SW 1271 (cell line): ENCODE measurements around the gene RAPGEF1.

Source experiments
- DNase-seq, 2 experiments: peaks; one replicate each; lab custom pipeline; 2025; lab: John Stamatoyannopoulos, UW

RAPGEF1 gene

DNA sequence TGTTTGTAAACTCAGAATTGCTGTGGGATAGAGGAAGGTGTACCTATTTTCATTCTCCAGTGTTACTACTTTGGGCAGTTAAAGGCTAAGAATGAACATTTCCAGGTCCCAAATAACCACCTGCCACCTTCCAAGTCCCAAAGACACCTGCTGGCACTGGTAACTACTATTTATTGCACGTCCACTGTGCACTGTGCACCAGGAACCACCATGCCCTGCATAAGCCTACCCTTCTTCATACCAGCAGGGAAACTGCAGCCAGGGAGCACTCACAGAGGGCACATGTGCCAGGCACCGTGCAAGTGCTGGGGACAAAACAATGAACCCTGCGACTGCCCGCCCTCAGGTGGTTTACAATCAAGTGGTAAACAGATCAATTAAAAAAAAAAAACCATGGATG lies 34.9 kb downstream of the RAPGEF1 start:
- no peak for DNase-seq

- no peak for DNase-seq
Measured at GRCh38 chr9:131704141-131704983, 35.5 kb downstream of the RAPGEF1 start.

DNA sequence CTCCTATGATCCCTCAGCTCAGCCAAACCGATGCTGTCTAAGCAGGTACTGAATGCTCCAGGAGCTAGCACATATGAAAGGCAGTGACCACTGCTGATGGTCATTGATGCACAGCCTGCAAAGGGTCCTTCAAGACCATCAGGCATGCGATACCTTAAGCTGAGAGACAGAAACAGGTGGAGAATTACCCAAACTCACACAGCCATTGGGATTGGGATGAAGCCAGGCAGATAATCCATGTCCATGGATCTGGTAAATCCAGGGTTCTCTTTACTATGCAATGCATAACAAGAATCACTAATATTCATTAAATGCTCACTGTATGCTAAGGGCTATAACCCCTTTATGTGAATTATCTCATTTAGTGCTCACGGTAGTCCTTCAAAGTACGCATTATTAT lies 36.2 kb downstream of the RAPGEF1 start:
- DNase-seq: no peak

DNA sequence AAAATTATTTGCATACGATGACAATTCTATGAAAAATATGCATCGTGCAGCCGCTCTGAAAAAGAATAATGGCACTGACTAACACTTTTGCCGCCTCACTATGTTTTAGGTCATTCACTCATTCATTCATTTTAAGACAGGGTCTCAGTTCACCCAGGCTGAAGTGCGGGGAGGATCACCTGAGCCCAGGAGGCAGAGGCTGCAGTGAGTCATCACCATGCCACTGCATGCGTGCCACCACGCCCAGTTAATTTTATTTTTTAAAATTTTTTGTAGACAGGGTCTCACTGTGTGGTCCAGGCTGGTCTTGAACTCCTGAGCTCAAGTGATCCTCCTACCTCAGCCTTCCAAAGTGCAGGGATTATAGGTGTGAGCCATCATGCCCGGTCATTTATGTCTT lies 37.0 kb downstream of the RAPGEF1 start:
- DNase-seq: no peak

- no peak for DNase-seq
Measured at GRCh38 chr9:131701789-131702337, 38.0 kb downstream of the RAPGEF1 start.

GRCh38 chr9:131701436-131701781 lies 38.5 kb downstream of the RAPGEF1 start:
- no peak for DNase-seq

- DNase-seq: no peak
Measured at GRCh38 chr9:131700765-131701435, 39.0 kb downstream of the RAPGEF1 start.

DNA sequence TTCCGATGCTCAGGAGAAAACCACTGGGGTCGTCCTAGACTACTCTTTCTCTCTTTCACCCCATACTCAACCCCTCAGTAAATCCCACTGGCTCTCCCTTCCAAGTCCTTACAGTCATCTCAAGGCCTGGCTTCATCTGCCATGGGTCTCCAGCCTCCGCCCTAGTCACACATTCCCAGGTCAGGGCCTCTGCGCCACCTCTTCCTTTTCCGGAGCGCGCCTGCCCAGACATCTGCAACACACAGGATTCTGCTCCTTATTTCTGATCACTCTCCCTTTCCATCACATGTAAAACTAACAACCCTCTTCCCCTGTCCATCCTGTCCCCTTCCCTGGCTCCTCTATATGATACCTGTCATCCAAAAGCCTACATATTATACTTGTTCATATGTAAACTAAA lies 39.8 kb downstream of the RAPGEF1 start:
- no peak for DNase-seq

DNA sequence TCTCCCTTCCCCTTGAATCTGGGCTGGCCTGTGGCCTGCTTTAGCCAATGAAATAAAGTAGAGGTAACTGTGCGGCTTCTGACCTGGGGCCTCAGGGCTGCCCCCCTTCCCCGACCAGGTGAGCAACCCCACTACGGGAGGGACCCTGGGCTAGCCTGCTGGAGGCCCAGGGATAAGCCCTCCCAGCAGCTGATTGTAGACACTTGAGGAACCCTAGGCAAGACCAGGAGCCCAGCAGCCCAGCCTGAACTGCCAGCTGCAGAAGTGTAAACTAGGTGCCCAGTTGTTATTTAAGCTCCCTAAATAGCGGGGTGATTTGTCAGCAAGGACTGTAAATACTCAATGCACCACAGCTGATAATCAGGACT lies 41.3 kb downstream of the RAPGEF1 start:
- DNase-seq: no peak

GRCh38 chr9:131697908-131698617 lies 41.8 kb downstream of the RAPGEF1 start:
- no peak for DNase-seq

GRCh38 chr9:131697097-131697496 lies 42.8 kb downstream of the RAPGEF1 start:
- no peak for DNase-seq

DNA sequence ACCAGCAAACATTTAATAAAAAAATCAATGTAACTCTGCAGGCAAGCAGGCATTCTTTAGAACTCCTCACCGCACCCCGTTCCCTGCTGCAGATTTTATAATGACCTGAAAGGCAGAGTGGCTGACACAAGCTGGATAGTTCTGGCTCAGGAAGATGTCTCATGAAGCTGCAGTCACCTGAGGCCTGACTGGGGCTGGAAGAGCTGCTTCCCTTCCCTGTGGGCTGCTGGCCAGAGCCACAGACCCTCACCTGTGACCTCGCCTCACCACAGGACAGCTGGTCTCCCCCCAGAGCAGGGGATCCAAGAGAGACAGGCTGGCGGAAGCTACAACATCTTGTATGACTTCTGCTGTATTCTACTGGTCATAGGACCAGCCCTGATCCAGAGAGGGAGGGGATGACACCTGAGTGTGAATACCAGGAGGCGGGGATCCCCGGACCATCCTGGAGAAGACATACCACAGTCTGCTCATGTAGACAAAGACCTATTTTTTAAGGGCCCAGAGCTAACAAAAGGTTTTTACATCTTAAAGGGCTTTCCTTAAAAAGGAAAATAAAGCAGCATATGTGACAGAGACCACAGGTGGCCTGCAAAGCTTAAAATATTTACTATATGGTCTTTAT lies 43.9 kb downstream of the RAPGEF1 start:
- no peak for DNase-seq

DNA sequence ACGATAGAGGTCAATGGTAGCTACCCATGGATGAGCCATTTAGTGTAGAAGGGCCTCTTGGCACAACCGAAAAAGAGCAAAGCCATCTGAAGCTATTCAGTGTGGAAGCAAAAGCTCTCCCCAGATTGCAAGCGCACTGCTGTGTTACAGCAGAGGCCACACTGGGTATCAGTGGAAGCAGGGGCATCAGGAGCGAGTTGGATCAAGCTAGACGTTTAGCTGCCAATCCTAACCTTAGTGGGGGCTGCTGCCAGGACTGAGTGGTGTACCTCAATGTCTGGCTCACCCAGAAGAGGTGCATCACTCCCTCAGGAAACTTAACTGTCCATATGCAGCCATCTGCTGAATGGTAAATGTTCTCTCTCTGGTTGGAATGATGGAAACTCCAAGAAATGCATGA lies 44.5 kb downstream of the RAPGEF1 start:
- DNase-seq: no peak

- DNase-seq: no peak
Measured at GRCh38 chr9:131693651-131694597, 46.0 kb downstream of the RAPGEF1 start.

GRCh38 chr9:131692612-131693562 lies 47.0 kb downstream of the RAPGEF1 start:
- no peak for DNase-seq

GRCh38 chr9:131691969-131692611 lies 47.8 kb downstream of the RAPGEF1 start:
- no peak for DNase-seq

DNA sequence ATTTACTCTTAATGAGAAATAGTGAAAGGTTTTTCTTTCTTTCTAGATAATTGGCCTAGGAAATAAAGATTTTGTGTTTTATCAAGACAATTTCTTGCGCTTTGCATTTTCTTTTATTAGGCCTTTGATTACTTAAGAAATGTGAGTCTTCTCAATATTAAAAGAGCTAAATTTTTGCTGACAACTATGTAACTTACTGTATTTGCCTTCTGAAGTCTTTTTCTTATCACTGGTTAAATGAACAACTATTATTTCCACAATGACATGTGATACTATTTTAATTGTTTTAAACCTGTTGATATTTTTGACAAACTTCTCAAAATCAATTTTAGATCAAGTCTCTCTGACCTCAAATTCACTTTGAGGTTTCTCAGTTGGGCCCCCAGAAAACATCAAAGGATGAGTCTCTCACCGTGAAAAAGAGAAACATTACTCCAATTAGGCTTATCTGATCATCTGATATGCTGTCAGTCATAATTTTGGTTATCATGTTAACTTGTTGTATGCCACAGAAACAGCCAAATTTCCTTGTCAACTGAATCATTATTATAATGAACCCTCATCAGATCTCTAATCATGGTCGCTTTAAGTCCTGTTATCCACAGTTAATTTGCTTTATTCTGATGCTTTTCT lies 48.8 kb downstream of the RAPGEF1 start:
- no peak for DNase-seq

DNA sequence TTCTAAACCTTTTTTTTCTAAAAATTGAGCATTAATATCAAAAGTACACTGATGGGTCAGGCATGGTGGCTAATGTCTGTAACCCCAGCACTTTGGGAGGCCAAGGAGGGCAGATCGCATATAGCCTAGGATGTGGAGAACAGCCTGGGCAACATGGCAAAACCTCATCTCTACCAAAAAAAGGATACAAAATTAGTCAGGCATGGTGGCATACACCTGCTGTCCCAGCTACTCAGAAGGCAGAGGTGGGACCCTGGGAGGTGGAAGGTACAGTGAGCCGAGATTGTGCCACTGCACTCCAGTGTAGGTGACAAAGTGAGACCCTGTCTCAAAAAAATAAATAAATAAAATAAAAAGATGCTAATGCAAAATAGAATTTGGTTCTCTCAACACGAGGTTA lies 49.4 kb downstream of the RAPGEF1 start:
- no peak for DNase-seq

- DNase-seq: no peak
Measured at GRCh38 chr9:131688377-131688776, 51.5 kb downstream of the RAPGEF1 start.
